GM23248 (cell line): Measurements from ENCODE around the gene FOXB2. TPM values are rescaled to one million over a fixed set of nuclear protein-coding genes. Genes with fewer than 3 reads are reported as not detected.

Source experiments
- DNase-seq: peaks from one replicate; pipeline ENCODE4 v3.0.0-alpha.2; 2015
- H2AFZ ChIP-seq: fragments of 200-600 bp; sonication (generic); 2 replicates; pipeline ENCODE4 v1.6.1; 2016; ENCODE audit warnings: antibody characterized with exemption
- H3F3A ChIP-seq: fragments of 200-600 bp; sonication (generic); 2 replicates; pipeline ENCODE4 v1.6.1; 2016; ENCODE audit warnings: mild to moderate bottlenecking, antibody characterized with exemption, mixed run types; ENCODE audit not compliant: insufficient read depth
- H3K27ac ChIP-seq: fragments of 200-600 bp; sonication (generic); 2 replicates; pipeline ENCODE4 v1.5.1; 2016; ENCODE audit warnings: mild to moderate bottlenecking
- H3K27me3 ChIP-seq: fragments of 200-600 bp; sonication (generic); replicated peaks from 2 replicates; pipeline ENCODE4 v1.6.1; 2016; ENCODE audit warnings: mild to moderate bottlenecking; ENCODE audit not compliant: insufficient read depth
- H3K36me3 ChIP-seq: fragments of 200-600 bp; sonication (generic); 2 replicates; pipeline ENCODE4 v1.6.1; 2016; ENCODE audit warnings: low read depth, mild to moderate bottlenecking
- H3K4me1 ChIP-seq: fragments of 200-600 bp; sonication (generic); 2 replicates; pipeline ENCODE4 v1.6.1; 2016; ENCODE audit warnings: mild to moderate bottlenecking; ENCODE audit not compliant: insufficient read depth
- H3K4me2 ChIP-seq: fragments of 200-600 bp; sonication (generic); one replicate; pipeline ENCODE4 v1.6.1; 2016; ENCODE audit warnings: mild to moderate bottlenecking; ENCODE audit not compliant: unreplicated experiment
- H3K4me3 ChIP-seq: fragments of 200-600 bp; sonication (generic); 2 replicates; pipeline ENCODE4 v1.5.1; 2016; ENCODE audit warnings: mild to moderate bottlenecking
- H3K79me2 ChIP-seq: fragments of 200-600 bp; sonication (generic); 2 replicates; pipeline ENCODE4 v1.6.1; 2016; ENCODE audit warnings: mild to moderate bottlenecking; ENCODE audit not compliant: insufficient read depth
- H3K9ac ChIP-seq: fragments of 200-600 bp; sonication (generic); 2 replicates; pipeline ENCODE4 v1.6.1; 2016; ENCODE audit warnings: mild to moderate bottlenecking
- H3K9me2 ChIP-seq: fragments of 200-600 bp; sonication (generic); 2 replicates; pipeline ENCODE4 v1.6.1; 2016; ENCODE audit warnings: mixed run types, mild to moderate bottlenecking, moderate library complexity; ENCODE audit not compliant: insufficient read depth
- H3K9me3 ChIP-seq: fragments of 200-600 bp; sonication (generic); one replicate; pipeline ENCODE4 v1.6.1; 2017; ENCODE audit warnings: low read depth
- H4K20me1 ChIP-seq: fragments of 200-600 bp; sonication (generic); 2 replicates; pipeline ENCODE4 v1.6.0; 2016; ENCODE audit not compliant: insufficient read depth
- EZH2 ChIP-seq: fragments of 200-600 bp; sonication (generic); IDR thresholded peaks from 2 replicates; pipeline ENCODE4 v1.6.1; 2018; ENCODE audit warnings: antibody characterized with exemption, mild to moderate bottlenecking; ENCODE audit not compliant: insufficient read depth, poor library complexity, severe bottlenecking
- EZH2phosphoT487 ChIP-seq: fragments of 200-600 bp; sonication (generic); IDR thresholded peaks from 2 replicates; pipeline ENCODE4 v1.6.1; 2018; ENCODE audit warnings: antibody characterized with exemption, moderate library complexity, mild to moderate bottlenecking, low read depth; ENCODE audit not compliant: insufficient read depth
- WGBS, 2 experiments: methylation state at CpG; one replicate each; pipeline ENCODE4 v1.1.6; 2015 to 2017; ENCODE audit warnings: low lambda C conversion rate in 2 of 2, low coverage in 1 of 2; ENCODE audit errors: missing lambda C conversion rate in 2 of 2; 5-methylcytosine and 5-hydroxymethylcytosine counted together
- in situ Hi-C: fragments of 300-500 bp; cut with MboI; formaldehyde crosslinking; loops from 2 replicates; pipeline ENCODE4 v1.15.0; 2020
- polyA plus RNA-seq: library from polyadenylated mRNA; unstranded; fragments of >200 nt; fragmentation: Nextera tagmentation; extraction: Ambion mirVana; gene quantifications from 2 replicates; pipeline ENCODE4 v1.2.1, GENCODE V29; 2016
- total RNA-seq: library from RNA; depleted of rRNA; stranded (reverse); fragments of >200 nt; shearing (Covaris generic); gene quantifications from 2 replicates; pipeline ENCODE4 v1.2.3, GENCODE V29; 2014

The FOXB2 gene
- total and polyA plus RNA-seq, 2 experiments from 2014 or later, result not detected

- 33 to 34% methylated on average over 4 of the region's 4 CpGs for WGBS, 2 experiments
Measured at GRCh38 chr9:76984486-76984885, 35.0 kb upstream of the FOXB2 start.

GRCh38 chr9:76985581-76985980 is 33.9 kb upstream of the FOXB2 start:
- no peak overlapping the region for H3K27ac ChIP-seq
- no peaks in the 10 kb centered on the region for H3K4me1 ChIP-seq
- H3K9me3 ChIP-seq, result no peaks in the 10 kb centered on the region
- H3K79me2 ChIP-seq, result no peaks in the 10 kb centered on the region
- no peaks in the 10 kb centered on the region for H3F3A ChIP-seq
- no peak overlapping the region for H3K4me3 ChIP-seq
- TF ChIP-seq EZH2phosphoT487 (no peak), EZH2 (no peak)
- DNase-seq, result no peak
- 77 to 78% methylated on average over 5 of the region's 5 CpGs for WGBS, 2 experiments
- peaks cover 17% of the 10 kb centered on the region; the same call in 1 of the 2 replicates for H3K27me3 ChIP-seq
- H3K4me2 ChIP-seq, result no peak overlapping the region
- no peaks in the 10 kb centered on the region for H4K20me1 ChIP-seq
- in situ Hi-C loops, result loop anchor here (25.0 kb wide), 1 partner anchor 198 kb away; no protein-coding TSS in a partner anchor
- no peak overlapping the region for H2AFZ ChIP-seq
- no peaks in the 10 kb centered on the region for H3K36me3 ChIP-seq
- no peak overlapping the region for H3K9ac ChIP-seq
- no peaks in the 10 kb centered on the region for H3K9me2 ChIP-seq

More at GRCh38 chr9:76984486-76984885, 35.0 kb upstream of the FOXB2 start:
- H3K4me3 ChIP-seq, result no peak overlapping the region
- in situ Hi-C loops, result loop anchor here (25.0 kb wide), 1 partner anchor 197 kb away; no protein-coding TSS in a partner anchor
- DNase-seq, result no peak
- no peaks in the 10 kb centered on the region for H4K20me1 ChIP-seq
- no peaks in the 10 kb centered on the region for H3K79me2 ChIP-seq
- TF ChIP-seq EZH2, result no peak
- TF ChIP-seq EZH2phosphoT487, result no peak
- no peak overlapping the region for H2AFZ ChIP-seq
- H3K4me1 ChIP-seq, result no peaks in the 10 kb centered on the region
- H3K4me2 ChIP-seq, result no peak overlapping the region
- H3K9me3 ChIP-seq, result no peaks in the 10 kb centered on the region
- H3K9me2 ChIP-seq, result no peaks in the 10 kb centered on the region
- no peak overlapping the region for H3K27ac ChIP-seq
- H3K27me3 ChIP-seq, result peaks cover 17% of the 10 kb centered on the region; the same call in 1 of the 2 replicates
- no peak overlapping the region for H3K9ac ChIP-seq
- no peaks in the 10 kb centered on the region for H3K36me3 ChIP-seq
- no peaks in the 10 kb centered on the region for H3F3A ChIP-seq

GRCh38 chr9:76987594-76988200 is 31.8 kb upstream of the FOXB2 start:
- Histone ChIP-seq H4K20me1 (no peaks in the 10 kb centered on the region), H3K36me3 (no peaks in the 10 kb centered on the region), H3K4me1 (no peaks in the 10 kb centered on the region), H2AFZ (no peak overlapping the region), H3K9me3 (no peaks in the 10 kb centered on the region), H3F3A (no peaks in the 10 kb centered on the region), H3K27me3 (peaks cover 12% of the 10 kb centered on the region; the same call in 1 of the 2 replicates), H3K9ac (no peak overlapping the region), H3K9me2 (no peaks in the 10 kb centered on the region), H3K4me2 (no peak overlapping the region), H3K27ac (no peak overlapping the region), H3K79me2 (no peaks in the 10 kb centered on the region), H3K4me3 (no peak overlapping the region)
- peak; percentile 65 for DNase-seq
- WGBS, 2 experiments, result 48 to 52% methylated on average over 3 of the region's 3 CpGs
- in situ Hi-C loops, result loop anchor here (25.0 kb wide), 1 partner anchor 200 kb away; no protein-coding TSS in a partner anchor
- TF ChIP-seq EZH2phosphoT487, result no peak
- no peak for TF ChIP-seq EZH2

DNA sequence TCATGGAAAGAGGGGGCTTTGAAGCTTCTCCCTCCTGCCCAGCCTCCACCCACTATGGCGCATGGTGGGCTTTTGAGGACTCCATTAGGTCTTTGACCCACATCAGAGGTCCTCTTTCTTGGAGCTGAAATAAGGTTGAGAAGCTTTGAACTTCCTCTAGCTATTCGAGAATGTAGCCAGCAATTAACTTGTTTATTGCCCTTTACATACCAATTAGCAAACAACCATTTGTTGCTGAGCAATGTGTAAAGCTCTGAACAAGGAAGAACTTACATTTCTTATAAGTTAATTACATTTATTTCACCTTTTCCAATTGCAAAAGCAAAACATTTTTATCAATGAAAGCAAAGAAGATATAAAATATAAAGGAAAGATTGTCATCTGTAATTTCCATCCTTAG is 30.5 kb upstream of the FOXB2 start:
- no peaks in the 10 kb centered on the region for H3K79me2 ChIP-seq
- no peak overlapping the region for H3K27ac ChIP-seq
- H3K9me3 ChIP-seq, result no peaks in the 10 kb centered on the region
- TF ChIP-seq EZH2, result no peak
- no peak for TF ChIP-seq EZH2phosphoT487
- H3F3A ChIP-seq, result no peaks in the 10 kb centered on the region
- H3K4me3 ChIP-seq, result no peak overlapping the region
- H2AFZ ChIP-seq, result no peak overlapping the region
- no peaks in the 10 kb centered on the region for H3K36me3 ChIP-seq
- no peaks in the 10 kb centered on the region for H4K20me1 ChIP-seq
- 24 to 30% methylated on average over 2 of the region's 2 CpGs for WGBS, 2 experiments
- in situ Hi-C loops, result loop anchor here (25.0 kb wide), 1 partner anchor 202 kb away; no protein-coding TSS in a partner anchor
- no peaks in the 10 kb centered on the region for H3K4me1 ChIP-seq
- H3K9ac ChIP-seq, result no peak overlapping the region
- H3K4me2 ChIP-seq, result no peak overlapping the region
- H3K9me2 ChIP-seq, result no peaks in the 10 kb centered on the region
- peaks cover 12% of the 10 kb centered on the region; the same call in 1 of the 2 replicates for H3K27me3 ChIP-seq
- DNase-seq, result no peak
